Measurements from ENCODE around the gene GRXCR2.

DNA sequence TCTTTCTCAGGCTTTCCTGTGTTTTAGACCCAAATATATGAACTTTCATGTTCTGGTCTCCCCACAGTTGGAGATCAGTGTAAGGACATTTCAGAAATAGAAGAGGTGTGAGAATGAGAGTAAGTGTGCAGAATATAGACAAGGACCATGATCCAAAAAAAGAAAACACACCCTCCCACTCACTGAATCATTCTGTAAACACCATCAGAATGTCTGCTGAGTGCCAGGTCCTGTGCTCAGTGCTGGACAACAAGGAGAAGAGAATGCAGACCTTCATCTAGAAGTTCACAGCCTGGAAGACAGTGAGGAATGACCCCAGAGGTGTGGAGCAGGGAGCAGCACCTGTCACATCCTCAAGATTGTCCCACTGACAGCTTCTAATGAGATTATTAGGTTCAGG, 44.5 kb upstream of the GRXCR2 start:
- TF ChIP-seq POLR2A (IDR thresholded peaks at IDR 0.05), result no peak
- TF ChIP-seq, protein P1, sequence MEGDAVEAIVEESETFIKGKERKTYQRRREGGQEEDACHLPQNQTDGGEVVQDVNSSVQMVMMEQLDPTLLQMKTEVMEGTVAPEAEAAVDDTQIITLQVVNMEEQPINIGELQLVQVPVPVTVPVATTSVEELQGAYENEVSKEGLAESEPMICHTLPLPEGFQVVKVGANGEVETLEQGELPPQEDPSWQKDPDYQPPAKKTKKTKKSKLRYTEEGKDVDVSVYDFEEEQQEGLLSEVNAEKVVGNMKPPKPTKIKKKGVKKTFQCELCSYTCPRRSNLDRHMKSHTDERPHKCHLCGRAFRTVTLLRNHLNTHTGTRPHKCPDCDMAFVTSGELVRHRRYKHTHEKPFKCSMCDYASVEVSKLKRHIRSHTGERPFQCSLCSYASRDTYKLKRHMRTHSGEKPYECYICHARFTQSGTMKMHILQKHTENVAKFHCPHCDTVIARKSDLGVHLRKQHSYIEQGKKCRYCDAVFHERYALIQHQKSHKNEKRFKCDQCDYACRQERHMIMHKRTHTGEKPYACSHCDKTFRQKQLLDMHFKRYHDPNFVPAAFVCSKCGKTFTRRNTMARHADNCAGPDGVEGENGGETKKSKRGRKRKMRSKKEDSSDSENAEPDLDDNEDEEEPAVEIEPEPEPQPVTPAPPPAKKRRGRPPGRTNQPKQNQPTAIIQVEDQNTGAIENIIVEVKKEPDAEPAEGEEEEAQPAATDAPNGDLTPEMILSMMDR (IDR thresholded peaks at IDR 0.05), result no peak
